ENCODE results near the gene SELPLG.

GRCh38 chr12:108573317-108573716 lies 60.4 kb downstream of the SELPLG start:
- TF ChIP-seq GATA2 (IDR thresholded peaks at IDR 0.05; ENCODE audit: low read depth, low read length) = no peak
- TF ChIP-seq GATA3 (IDR thresholded peaks at IDR 0.05; ENCODE audit: low read depth, low read length) = no peak

Data from SH-SY5Y (cell line).